C4-2B (cell line): ENCODE results near the gene TIGD1.

Source experiments
- H3K27ac ChIP-seq: fragments of 450-650 bp; 2 replicates; pipeline ENCODE4 v1.5.1; 2017
- ZFX ChIP-seq: fragments of 450-650 bp; IDR thresholded peaks from 2 replicates; pipeline ENCODE4 v1.6.1; 2017
- TF ChIP-seq, protein P1 (sequence below): fragments of 450-650 bp; conservative IDR thresholded peaks from 2 replicates; pipeline ENCODE4 v1.5.1; 2017; ENCODE audit warnings: mild to moderate bottlenecking

TIGD1 gene

DNA sequence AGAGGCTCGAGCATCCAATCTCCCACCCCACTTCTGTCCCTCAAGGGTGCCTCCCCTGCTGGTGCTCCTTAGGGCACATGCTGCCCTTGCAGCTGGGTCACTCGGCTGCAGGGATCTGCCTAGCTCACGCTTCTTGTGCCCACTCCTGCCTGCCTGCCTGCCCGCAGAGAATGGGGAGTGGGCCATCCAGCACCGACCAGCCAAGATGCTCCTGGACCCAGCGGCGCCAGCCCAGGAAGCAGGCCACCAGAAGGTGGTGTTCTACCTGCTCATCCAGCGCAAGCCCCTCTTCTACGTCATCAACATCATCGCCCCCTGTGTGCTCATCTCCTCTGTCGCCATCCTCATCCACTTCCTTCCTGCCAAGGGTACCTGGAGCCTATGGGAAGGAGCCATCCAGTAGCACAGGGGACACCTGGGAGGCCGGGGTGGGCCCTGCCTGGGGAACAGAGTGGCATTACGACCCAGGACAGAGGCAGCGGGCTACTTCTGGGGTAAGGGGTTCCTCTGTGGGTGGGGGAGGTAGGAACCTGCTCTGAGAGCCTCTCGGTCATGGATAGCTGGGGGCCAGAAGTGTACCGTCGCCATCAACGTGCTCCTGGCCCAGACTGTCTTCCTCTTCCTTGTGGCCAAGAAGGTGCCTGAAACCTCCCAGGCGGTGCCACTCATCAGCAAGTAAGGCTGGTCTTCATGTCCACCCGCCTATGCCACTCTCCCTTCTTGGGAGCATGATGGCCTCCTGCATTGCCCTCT lies 7.5 kb downstream of the TIGD1 start:
- TF ChIP-seq, protein P1, sequence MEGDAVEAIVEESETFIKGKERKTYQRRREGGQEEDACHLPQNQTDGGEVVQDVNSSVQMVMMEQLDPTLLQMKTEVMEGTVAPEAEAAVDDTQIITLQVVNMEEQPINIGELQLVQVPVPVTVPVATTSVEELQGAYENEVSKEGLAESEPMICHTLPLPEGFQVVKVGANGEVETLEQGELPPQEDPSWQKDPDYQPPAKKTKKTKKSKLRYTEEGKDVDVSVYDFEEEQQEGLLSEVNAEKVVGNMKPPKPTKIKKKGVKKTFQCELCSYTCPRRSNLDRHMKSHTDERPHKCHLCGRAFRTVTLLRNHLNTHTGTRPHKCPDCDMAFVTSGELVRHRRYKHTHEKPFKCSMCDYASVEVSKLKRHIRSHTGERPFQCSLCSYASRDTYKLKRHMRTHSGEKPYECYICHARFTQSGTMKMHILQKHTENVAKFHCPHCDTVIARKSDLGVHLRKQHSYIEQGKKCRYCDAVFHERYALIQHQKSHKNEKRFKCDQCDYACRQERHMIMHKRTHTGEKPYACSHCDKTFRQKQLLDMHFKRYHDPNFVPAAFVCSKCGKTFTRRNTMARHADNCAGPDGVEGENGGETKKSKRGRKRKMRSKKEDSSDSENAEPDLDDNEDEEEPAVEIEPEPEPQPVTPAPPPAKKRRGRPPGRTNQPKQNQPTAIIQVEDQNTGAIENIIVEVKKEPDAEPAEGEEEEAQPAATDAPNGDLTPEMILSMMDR, result no peak
- no peak for TF ChIP-seq ZFX
- no peak overlapping the region for H3K27ac ChIP-seq

DNA sequence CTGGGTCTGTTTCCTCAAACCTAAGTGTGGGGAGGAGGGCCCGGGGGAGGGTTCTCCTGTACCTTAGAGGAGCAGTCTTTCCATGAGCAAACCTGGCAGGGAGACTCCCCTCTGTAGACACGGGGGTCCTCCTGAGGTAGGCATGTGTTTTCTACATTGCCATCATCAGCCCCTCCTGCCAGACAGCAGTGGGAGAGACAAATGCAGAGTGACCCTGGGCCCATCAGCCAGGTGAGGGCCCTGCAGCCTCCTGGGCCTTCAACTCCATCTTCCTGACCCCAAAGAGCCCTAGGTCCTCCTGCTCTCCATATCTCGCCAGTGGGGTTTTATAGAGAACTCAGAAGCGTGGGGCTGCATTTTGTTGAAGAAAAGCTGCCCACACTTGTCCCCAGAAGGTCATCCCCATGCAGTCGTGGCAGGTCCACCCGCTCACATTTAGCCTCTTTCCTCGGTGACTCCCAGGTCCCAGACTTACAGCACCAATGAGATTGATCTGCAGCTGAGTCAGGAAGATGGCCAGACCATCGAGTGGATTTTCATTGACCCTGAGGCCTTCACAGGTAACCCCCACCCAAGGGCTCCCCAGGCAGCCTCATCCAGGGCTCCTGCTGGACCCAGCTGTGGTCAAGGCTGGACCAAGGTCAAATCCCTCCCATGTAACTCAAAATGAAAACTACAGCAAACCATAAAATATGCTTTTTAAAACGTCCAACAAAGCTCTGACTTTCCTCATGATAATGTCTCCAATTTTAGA lies 8.2 kb downstream of the TIGD1 start:
- TF ChIP-seq, protein P1, result no peak
- TF ChIP-seq ZFX, result no peak
- H3K27ac ChIP-seq, result no peak overlapping the region

DNA sequence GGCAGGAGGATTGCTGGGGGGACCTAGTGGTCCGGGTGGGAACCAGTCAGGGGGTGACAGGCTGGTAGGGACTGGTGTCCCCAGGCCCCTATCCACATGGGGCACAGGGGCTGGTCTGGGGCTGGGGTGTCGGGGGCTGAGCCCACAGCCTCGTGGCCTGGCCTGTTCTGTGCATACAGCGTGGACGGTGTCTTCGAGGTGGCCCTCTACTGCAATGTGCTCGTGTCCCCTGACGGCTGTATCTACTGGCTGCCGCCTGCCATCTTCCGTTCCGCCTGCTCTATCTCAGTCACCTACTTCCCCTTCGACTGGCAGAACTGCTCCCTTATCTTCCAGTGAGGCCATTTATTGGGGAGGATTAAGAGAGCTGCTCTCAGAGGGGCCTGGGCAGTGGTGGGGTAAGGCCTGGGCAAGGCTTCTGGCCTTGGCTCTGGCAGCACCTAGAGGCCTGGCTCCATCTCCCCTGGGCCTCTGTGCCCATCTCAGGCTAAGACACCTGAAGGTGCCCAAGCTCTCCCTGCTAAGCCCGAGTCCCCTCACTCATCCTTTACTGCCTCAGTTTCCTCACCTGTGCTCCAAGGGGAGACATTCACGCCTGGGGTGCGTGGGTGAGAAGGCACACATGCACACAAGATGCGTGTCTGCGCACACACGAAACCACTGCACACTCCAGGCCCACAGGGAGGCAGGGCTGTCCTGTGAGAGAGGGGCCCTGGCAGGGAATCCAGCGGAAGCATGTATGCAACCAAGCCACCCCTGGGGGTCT lies 9.0 kb downstream of the TIGD1 start:
- TF ChIP-seq ZFX, result no peak
- TF ChIP-seq, protein P1, result no peak
- no peak overlapping the region for H3K27ac ChIP-seq

DNA sequence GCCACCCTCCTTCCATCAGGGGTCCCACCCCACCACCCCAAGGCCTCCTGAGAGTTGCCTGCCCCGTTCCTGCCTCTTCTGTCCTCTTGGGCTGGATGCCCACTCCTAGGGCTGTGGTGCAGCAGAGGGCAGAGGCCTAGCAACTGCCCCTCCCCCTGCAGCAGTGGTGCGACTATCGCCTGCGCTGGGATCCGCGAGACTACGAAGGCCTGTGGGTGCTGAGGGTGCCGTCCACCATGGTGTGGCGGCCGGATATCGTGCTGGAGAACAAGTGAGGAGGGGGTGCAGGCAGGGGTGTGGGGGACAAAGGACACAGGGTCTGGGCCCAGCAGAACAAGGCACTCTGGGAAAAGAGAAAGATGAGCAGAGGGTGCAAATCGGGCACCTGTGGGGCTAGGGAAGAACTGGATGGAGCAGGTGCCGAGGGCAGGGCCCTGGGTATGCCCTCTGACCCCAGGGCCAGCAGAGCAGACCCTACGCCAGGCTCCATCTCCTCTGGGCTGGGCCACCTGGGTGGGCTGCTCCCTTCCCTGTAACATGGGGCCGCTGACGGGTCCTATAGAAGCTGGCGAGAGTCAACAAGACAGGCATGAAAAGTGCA lies 9.8 kb downstream of the TIGD1 start:
- no peak overlapping the region for H3K27ac ChIP-seq
- TF ChIP-seq ZFX, result no peak
- TF ChIP-seq, protein P1, result no peak

DNA sequence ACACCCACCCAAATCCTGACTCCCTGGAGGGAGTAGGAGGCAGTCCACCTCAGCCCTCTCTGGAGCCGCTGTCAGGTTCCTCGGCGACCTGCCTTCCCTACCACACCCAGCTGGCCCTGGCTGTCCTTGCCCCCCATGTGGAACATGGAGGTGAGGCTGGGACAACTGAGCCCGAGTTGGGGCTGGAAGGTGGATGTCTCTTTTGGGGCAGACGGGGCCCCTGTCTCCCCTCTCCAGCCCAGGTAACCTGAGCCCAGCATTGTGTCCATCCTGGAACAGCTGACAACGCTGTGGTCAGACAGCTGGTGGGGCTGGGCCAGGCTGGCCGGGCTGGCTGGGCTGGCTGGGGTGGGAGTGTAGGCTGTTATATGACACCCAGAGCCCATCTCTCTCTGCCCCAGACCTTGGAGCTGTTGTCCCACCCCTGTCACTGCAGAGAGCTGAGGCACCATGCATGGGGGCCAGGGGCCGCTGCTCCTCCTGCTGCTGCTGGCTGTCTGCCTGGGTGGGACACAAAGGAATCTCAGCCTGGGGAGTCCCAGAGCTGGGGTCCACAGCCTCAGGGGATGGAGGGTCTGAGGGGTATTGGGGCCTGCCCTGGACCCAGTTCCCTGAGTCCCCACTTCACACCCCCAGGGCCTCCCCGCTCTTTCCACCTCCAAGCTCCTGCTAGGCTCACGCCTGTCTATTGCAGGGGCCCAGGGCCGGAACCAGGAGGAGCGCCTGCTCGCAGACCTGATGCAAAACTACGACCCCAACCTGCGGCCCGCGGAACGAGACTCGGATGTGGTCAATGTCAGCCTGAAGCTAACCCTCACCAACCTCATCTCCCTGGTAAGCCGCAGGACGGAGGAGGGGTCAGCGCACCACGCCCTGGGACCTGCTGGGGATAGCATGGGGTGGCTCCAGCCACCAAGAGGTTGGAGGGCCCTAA lies 10.8 kb downstream of the TIGD1 start, which contains the start of gene CHRNG:
Gene CHRNG, plus strand, starts transcription at position 395 of the 934 bp plus-strand sequence. Its CDS starts 56 bp downstream, at position 451.
- no peak within 1 kb of the TSS for H3K27ac ChIP-seq
- TF ChIP-seq ZFX, result no peak
- TF ChIP-seq, protein P1, result no peak

DNA sequence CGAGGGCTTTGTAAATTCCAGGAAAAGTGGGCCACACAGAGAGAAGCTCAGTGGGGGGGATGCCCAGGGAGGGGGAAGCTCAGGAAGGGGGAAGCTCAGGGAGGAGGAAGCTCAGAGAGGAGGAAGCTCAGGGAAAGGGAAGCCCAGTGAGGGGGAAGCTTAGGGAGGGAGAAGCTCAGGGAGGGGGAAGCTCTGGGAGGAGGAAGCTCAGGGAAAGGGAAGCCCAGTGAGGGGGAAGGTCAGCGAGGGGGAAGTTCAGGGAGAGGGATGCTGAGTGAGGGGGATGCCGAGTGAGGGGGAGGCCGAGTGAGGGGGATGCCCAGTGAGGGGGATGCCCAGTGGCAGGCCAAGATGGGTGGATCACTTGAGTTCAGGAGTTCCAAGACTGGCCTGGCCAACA lies 11.7 kb downstream of the TIGD1 start:
- TF ChIP-seq, protein P1, result no peak
- no peak for TF ChIP-seq ZFX
- H3K27ac ChIP-seq, result no peak overlapping the region
